Testis (tissue), 3 donors: ENCODE results near the gene GALNT17. TPM values are rescaled to one million over a fixed set of nuclear protein-coding genes. Genes with fewer than 3 reads are reported as not detected.

Experiments
- DNase-seq: peaks from one replicate; pipeline ENCODE4 v3.0.0-alpha.2; 2019
- H3K27ac ChIP-seq, 2 donors: fragments of 200-600 bp; sonication (generic); one replicate each; pipeline ENCODE4 v1.5.1; 2019
- H3K27me3 ChIP-seq: fragments of 200-600 bp; sonication (generic); one replicate; pipeline ENCODE4 v1.5.1; 2019
- H3K36me3 ChIP-seq: fragments of 200-600 bp; sonication (generic); one replicate; pipeline ENCODE4 v1.5.1; 2017; ENCODE audit warnings: low read depth; ENCODE audit errors: missing control alignments
- H3K4me1 ChIP-seq: fragments of 200-600 bp; sonication (generic); one replicate; pipeline ENCODE4 v1.5.1; 2019
- H3K4me3 ChIP-seq, 2 donors: fragments of 200-600 bp; sonication (generic); one replicate each; pipeline ENCODE4 v1.5.1; 2017 to 2019
- H3K9me3 ChIP-seq: fragments of 200-600 bp; sonication (generic); one replicate; pipeline ENCODE4 v1.5.1; 2017
- CTCF ChIP-seq, 3 experiments: fragments of 450-650 bp in 2 of 3; fragments of 200-600 bp in 1 of 3; sonication (generic) in 1 of 3; IDR thresholded peaks; one replicate each; pipeline ENCODE4 v1.5.1; 2016 to 2019; ENCODE audit warnings: antibody characterized with exemption in 3 of 3, mild to moderate bottlenecking in 2 of 3, moderate library complexity in 1 of 3
- POLR2A ChIP-seq: fragments of 450-650 bp; IDR thresholded peaks from one replicate; pipeline ENCODE4 v1.6.1; 2017; ENCODE audit warnings: antibody characterized with exemption, mild to moderate bottlenecking, moderate library complexity
- WGBS, 2 donors: methylation state at CpG; one replicate each; pipeline ENCODE4 v1.1.5; 2018; 5-methylcytosine and 5-hydroxymethylcytosine counted together
- intact Hi-C: fragments of 100-400 bp; cut with DNase I; formaldehyde crosslinking; loops from one replicate; pipeline ENCODE4 v1.15.1; 2023; ENCODE audit warnings: low total_unique reads
- polyA plus RNA-seq: library from polyadenylated mRNA; stranded (reverse); fragments of 350-450 nt; fragmentation: Illumina TruSeq; extraction: RNeasy Lipid Tissue Mini Kit (QIAGEN cat#74804); gene quantifications from one replicate; pipeline ENCODE4 v1.2.3, GENCODE V29; 2014; ENCODE audit warnings: low read depth, low replicate concordance; ENCODE audit not compliant: insufficient read depth
- total RNA-seq, 2 donors: library from RNA; depleted of rRNA; stranded (reverse); fragments of >200 nt; gene quantifications; one replicate each; pipeline ENCODE4 v1.2.3, GENCODE V29; 2016

Gene GALNT17
- total and polyA plus RNA-seq, 3 donors from 2014 or later = 10.9 to 39.1 (median 29.4) TPM

- intact Hi-C loops = no loop called here
- Histone ChIP-seq H3K4me1 (no peaks in the 10 kb centered on the region), H3K9me3 (no peaks in the 10 kb centered on the region), H3K4me3 (no peak overlapping the region), H3K27me3 (no peaks in the 10 kb centered on the region), H3K27ac (no peak overlapping the region), H3K36me3 (no peaks in the 10 kb centered on the region)
- TF ChIP-seq POLR2A (no peak), CTCF (IDR thresholded peaks at IDR 0.05) (no peak)
- DNase-seq = no peak
- 59 to 84% methylated on average over 5 of the region's 5 CpGs for WGBS, 2 donors
Measured at GRCh38 chr7:71349682-71350481, 217.9 kb downstream of the GALNT17 start.

DNA sequence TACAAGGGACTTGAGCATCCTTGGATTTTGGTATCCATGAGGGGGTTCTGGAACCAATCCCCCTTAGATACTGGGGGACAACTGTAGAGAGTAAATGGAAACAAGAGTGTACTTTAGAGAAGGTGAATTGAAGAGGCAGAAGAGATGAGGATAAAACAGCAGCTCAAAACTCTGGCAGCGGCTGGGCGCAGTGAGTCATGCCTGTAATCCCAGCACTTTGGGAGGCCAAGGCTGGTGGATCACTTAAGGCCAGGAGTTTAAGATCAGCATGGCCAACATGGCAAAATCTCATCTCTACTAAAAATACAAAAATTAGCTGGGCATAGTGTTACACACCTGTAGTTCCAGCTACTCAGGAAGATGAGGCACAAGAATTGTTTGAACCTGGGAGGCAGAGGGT lies 218.7 kb downstream of the GALNT17 start:
- TF ChIP-seq CTCF (IDR thresholded peaks at IDR 0.05) = no peak
- no peak for TF ChIP-seq POLR2A
- DNase-seq = no peak

GRCh38 chr7:71354716-71355115 lies 222.8 kb downstream of the GALNT17 start:
- Histone ChIP-seq H3K9me3 (no peaks in the 10 kb centered on the region), H3K4me1 (no peaks in the 10 kb centered on the region), H3K27me3 (no peaks in the 10 kb centered on the region), H3K27ac (no peak overlapping the region), H3K4me3 (no peak overlapping the region), H3K36me3 (no peaks in the 10 kb centered on the region)
- TF ChIP-seq POLR2A (no peak), CTCF (IDR thresholded peaks at IDR 0.05) (no peak)
- no peak for DNase-seq
- intact Hi-C loops = no loop called here

More for the DNA sequence above, 218.7 kb downstream of the GALNT17 start:
- Histone ChIP-seq H3K27ac (no peak overlapping the region), H3K36me3 (no peaks in the 10 kb centered on the region), H3K4me1 (no peaks in the 10 kb centered on the region), H3K27me3 (no peaks in the 10 kb centered on the region), H3K9me3 (no peaks in the 10 kb centered on the region), H3K4me3 (no peak overlapping the region)
- WGBS, 2 donors = 71 to 98% methylated on average over 2 of the region's 2 CpGs
- intact Hi-C loops = no loop called here

GRCh38 chr7:71361451-71362032 lies 229.6 kb downstream of the GALNT17 start:
- no peaks in the 10 kb centered on the region for H3K9me3 ChIP-seq
- no peak for DNase-seq
- H3K4me3 ChIP-seq = no peak overlapping the region
- intact Hi-C loops = no loop called here
- H3K27ac ChIP-seq = no peak overlapping the region
- no peak for TF ChIP-seq POLR2A
- TF ChIP-seq CTCF (IDR thresholded peaks at IDR 0.05) = no peak
- H3K27me3 ChIP-seq = no peaks in the 10 kb centered on the region
- no peaks in the 10 kb centered on the region for H3K36me3 ChIP-seq
- H3K4me1 ChIP-seq = peaks cover 6% of the 10 kb centered on the region
- WGBS, 2 donors = 67 to 72% methylated on average over 4 of the region's 4 CpGs

- DNase-seq = no peak
- intact Hi-C loops = no loop called here
- H3K9me3 ChIP-seq = no peaks in the 10 kb centered on the region
- peaks cover 6% of the 10 kb centered on the region for H3K4me1 ChIP-seq
- H3K27ac ChIP-seq = no peak overlapping the region
- TF ChIP-seq POLR2A = no peak
- no peak for TF ChIP-seq CTCF (IDR thresholded peaks at IDR 0.05)
- no peaks in the 10 kb centered on the region for H3K27me3 ChIP-seq
- no peak overlapping the region for H3K4me3 ChIP-seq
- WGBS, 2 donors = 93 to 96% methylated on average over 7 of the region's 7 CpGs
- H3K36me3 ChIP-seq = no peaks in the 10 kb centered on the region
Measured at GRCh38 chr7:71362240-71362639, 230.3 kb downstream of the GALNT17 start.
